A549 (cell line): Measurements from ENCODE around the gene PFDN5. TPM values are rescaled to one million over a fixed set of nuclear protein-coding genes. Genes with fewer than 3 reads are reported as not detected.
A peak's percentile ranks its signal among the peaks of the same experiment; 100 is the strongest.

Experiments
- ATAC-seq, 2 experiments: fragments of 200-7000 bp in 1 of 2; fragments of >200 bp in 1 of 2; cut with Nextera tagmentation in 1 of 2; cut with Tn5 transposase in 1 of 2; 3 replicates each; pipeline versions ENCODE4 v1.8.0 to v1.9.1; 2018 to 2020; ENCODE audit warnings: mild to moderate bottlenecking in 1 of 2, moderate library complexity in 1 of 2
- CTCF ChIA-PET: fragments of 300-600 bp; sonication (Branson Sonifier 250); formaldehyde crosslinking; extraction: SDS; loops from one replicate; lab custom pipeline; 2021; ENCODE audit warnings: antibody characterized with exemption, inconsistent platforms; lab: Yijun Ruan, JAX
- POLR2A ChIA-PET: fragments of 350-600 bp; formaldehyde crosslinking; extraction: SDS; loops from one replicate; lab custom pipeline; 2021; ENCODE audit warnings: antibody characterized with exemption, inconsistent platforms; lab: Yijun Ruan, JAX
- DNase-seq, 2 experiments: peaks; one replicate each; pipeline versions ENCODE4 v3.0.0 to v3.0.0-alpha.2; 2011 to 2016; ENCODE audit warnings: low read depth in 1 of 2, low spot score in 1 of 2
- FAIRE-seq: peaks from 2 replicates; lab custom pipeline; 2011; peaks lifted over from hg19 to GRCh38; lab: Jason Lieb, UNC
- H3K27ac ChIP-seq, 2 experiments: fragments of >200 bp; sonication (Bioruptor Twin); formaldehyde crosslinking; 3 replicates each; pipeline ENCODE4 v1.5.1; 2016 to 2017
- H3K4me1 ChIP-seq: fragments of >200 bp; sonication (Bioruptor Twin); formaldehyde crosslinking; 3 replicates; pipeline ENCODE4 v1.6.1; 2016
- H3K4me2 ChIP-seq: fragments of >200 bp; sonication (Bioruptor Twin); formaldehyde crosslinking; 3 replicates; pipeline ENCODE4 v1.6.1; 2016
- H3K4me3 ChIP-seq: fragments of >200 bp; sonication (Bioruptor Twin); formaldehyde crosslinking; 3 replicates; pipeline ENCODE4 v1.5.1; 2016
- H3K9me3 ChIP-seq: fragments of >200 bp; sonication (Bioruptor Twin); formaldehyde crosslinking; 3 replicates; pipeline ENCODE4 v1.6.1; 2016
- ATOH8 ChIP-seq: fragments of 250-450 bp; sonication (Bioruptor Pico); IDR thresholded peaks from 2 replicates; pipeline ENCODE4 v1.5.0; 2020; ENCODE audit warnings: low read depth, mild to moderate bottlenecking, moderate library complexity
- BCL3 ChIP-seq: fragments of >200 bp; sonication (Bioruptor Twin); formaldehyde crosslinking; IDR thresholded peaks from 3 replicates; pipeline ENCODE4 v1.6.1; 2016
- BHLHE40 ChIP-seq: IDR thresholded peaks from 2 replicates; pipeline ENCODE4 v1.6.1; 2012; ENCODE audit warnings: low read depth, low read length, inconsistent platforms
- CBX8 ChIP-seq: fragments of 200-600 bp; sonication (generic); IDR thresholded peaks from 2 replicates; pipeline ENCODE4 v1.6.1; 2016
- CEBPB ChIP-seq, 2 experiments: fragments of >200 bp in 1 of 2; sonication (Bioruptor Twin) in 1 of 2; formaldehyde crosslinking in 1 of 2; IDR thresholded peaks; 2 replicates each; pipeline ENCODE4 v1.6.1; 2012 to 2016
- E2F6 ChIP-seq: IDR thresholded peaks from 2 replicates; pipeline ENCODE4 v1.6.1; 2012; ENCODE audit warnings: low read depth, borderline replicate concordance
- ESRRA ChIP-seq: fragments of 150-350 bp; IDR thresholded peaks from 2 replicates; pipeline ENCODE4 v1.6.1; 2014; ENCODE audit warnings: mild to moderate bottlenecking, low read length, borderline replicate concordance
- FOSL2 ChIP-seq, 2 experiments: fragments of 450-650 bp in 1 of 2; fragments of >200 bp in 1 of 2; sonication (Bioruptor Twin) in 1 of 2; formaldehyde crosslinking; IDR thresholded peaks; 2 replicates each; pipeline versions ENCODE4 v1.5.0 to v1.6.1; 2016 to 2020; ENCODE audit warnings: mild to moderate bottlenecking in 1 of 2, moderate library complexity in 1 of 2
- FOXS1 ChIP-seq: fragments of 250-450 bp; sonication (Bioruptor Pico); IDR thresholded peaks from 2 replicates; pipeline ENCODE4 v1.5.0; 2020; ENCODE audit warnings: mild to moderate bottlenecking, moderate library complexity
- GATA3 ChIP-seq: IDR thresholded peaks from 2 replicates; pipeline ENCODE4 v1.6.1; 2012; ENCODE audit warnings: borderline replicate concordance
- HEYL ChIP-seq: fragments of 250-450 bp; sonication (Bioruptor Pico); IDR thresholded peaks from 2 replicates; pipeline ENCODE4 v1.8.0; 2021; ENCODE audit warnings: mild to moderate bottlenecking, moderate library complexity
- HOXB5 ChIP-seq: fragments of 250-450 bp; sonication (Bioruptor Pico); IDR thresholded peaks from 2 replicates; pipeline ENCODE4 v1.5.0; 2020; ENCODE audit warnings: mild to moderate bottlenecking, moderate library complexity
- JUNB ChIP-seq: fragments of >200 bp; sonication (Bioruptor Twin); formaldehyde crosslinking; IDR thresholded peaks from 2 replicates; pipeline ENCODE4 v1.6.1; 2016
- KDM1A ChIP-seq: fragments of 200-600 bp; sonication (generic); IDR thresholded peaks from 2 replicates; pipeline ENCODE4 v1.6.1; 2016; ENCODE audit warnings: low read depth, mild to moderate bottlenecking
- KDM5A ChIP-seq: fragments of 200-600 bp; sonication (generic); IDR thresholded peaks from 2 replicates; pipeline ENCODE4 v1.6.1; 2016; ENCODE audit warnings: antibody characterized with exemption, mild to moderate bottlenecking
- MAX ChIP-seq: IDR thresholded peaks from 2 replicates; pipeline ENCODE4 v1.6.1; 2012
- MYC ChIP-seq: IDR thresholded peaks from 2 replicates; pipeline ENCODE4 v1.6.1; 2012; ENCODE audit warnings: mild to moderate bottlenecking, inconsistent platforms, low read length, improper control_type of control experiment, borderline replicate concordance
- NFE2L2 ChIP-seq: fragments of 150-350 bp; conservative IDR thresholded peaks from 2 replicates; pipeline ENCODE4 v1.6.1; 2014; ENCODE audit warnings: low read length
- NPAS2 ChIP-seq: fragments of 250-450 bp; sonication (Bioruptor Pico); IDR thresholded peaks from 2 replicates; pipeline ENCODE4 v1.8.0; 2022; ENCODE audit warnings: mild to moderate bottlenecking, moderate library complexity, borderline replicate concordance
- NR3C1 ChIP-seq: fragments of >200 bp; sonication (Bioruptor Twin); formaldehyde crosslinking; IDR thresholded peaks from 3 replicates; pipeline ENCODE4 v1.6.1; 2017
- PHF8 ChIP-seq: fragments of 200-600 bp; sonication (generic); IDR thresholded peaks from 2 replicates; pipeline ENCODE4 v1.6.1; 2016; ENCODE audit warnings: low read depth, mild to moderate bottlenecking, antibody characterized with exemption, moderate library complexity, borderline replicate concordance
- RARB ChIP-seq: fragments of 250-450 bp; sonication (Bioruptor Pico); IDR thresholded peaks from 2 replicates; pipeline ENCODE4 v1.8.0; 2021; ENCODE audit warnings: mild to moderate bottlenecking, moderate library complexity
- RCOR1 ChIP-seq: fragments of 150-350 bp; IDR thresholded peaks from 2 replicates; pipeline ENCODE4 v1.6.1; 2014; ENCODE audit warnings: antibody characterized with exemption, low read length, low read depth
- RNF2 ChIP-seq: fragments of 200-600 bp; sonication (generic); IDR thresholded peaks from 2 replicates; pipeline ENCODE4 v1.6.1; 2016; ENCODE audit warnings: low read depth, mild to moderate bottlenecking, antibody characterized with exemption, moderate library complexity, borderline replicate concordance
- SMC3 ChIP-seq: fragments of >200 bp; sonication (Bioruptor Twin); formaldehyde crosslinking; IDR thresholded peaks from 3 replicates; pipeline ENCODE4 v1.6.1; 2018; ENCODE audit warnings: inconsistent platforms
- SREBF2 ChIP-seq: fragments of 450-650 bp; IDR thresholded peaks from 2 replicates; pipeline ENCODE4 v1.6.1; 2014; ENCODE audit warnings: mild to moderate bottlenecking, moderate library complexity
- ZFP36 ChIP-seq: fragments of 450-650 bp; IDR thresholded peaks from 2 replicates; pipeline ENCODE4 v1.6.1; 2014; ENCODE audit warnings: borderline replicate concordance; ENCODE audit not compliant: partially characterized antibody
- ZNF302 ChIP-seq: fragments of 250-450 bp; sonication (Bioruptor Pico); IDR thresholded peaks from 2 replicates; pipeline ENCODE4 v1.9.0; 2021; ENCODE audit warnings: inconsistent platforms, mild to moderate bottlenecking, moderate library complexity
- ZSCAN20 ChIP-seq: fragments of 250-450 bp; sonication (Bioruptor Pico); IDR thresholded peaks from 2 replicates; pipeline ENCODE4 v1.8.0; 2022; ENCODE audit warnings: mild to moderate bottlenecking, moderate library complexity
- WGBS: methylation state at CpG from one replicate; pipeline ENCODE4 v1.1.6; 2017; ENCODE audit errors: missing lambda C conversion rate; 5-methylcytosine and 5-hydroxymethylcytosine counted together
- polyA plus RNA-seq, 4 experiments: library from polyadenylated mRNA; depleted of rRNA in 3 of 4; stranded (reverse); fragments of >200 nt; fragmentation: RNase III in 1 of 4; extraction: RNeasy Plus Mini Kit Qiagen cat#74134 plus additional on column Dnase treatment in 1 of 4; gene quantifications; 2 replicates in 3 of 4; 3 replicates in 1 of 4; pipeline ENCODE4 v1.2.3, GENCODE V29; 2011 to 2017

Gene PFDN5
- polyA plus RNA-seq, 2 of the 4 experiments (the other 2 are of a cell fraction), result 685 to 729 TPM

GRCh38 chr12:53343449-53343848 is 48.1 kb downstream of the PFDN5 start (continued):
- TF ChIP-seq RARB (CRISPR knock-in tag) (no peak), PHF8 (no peak)

GRCh38 chr12:53343969-53344368 is 48.6 kb downstream of the PFDN5 start:
- ChIA-PET CTCF (interaction anchor here (0.8 to 20.8 kb wide), 12 partner anchors 10 to 165 kb away, joined by 3 to 638 read pairs (median 10); partner anchors contain the start of genes AAAS, AMHR2, SP7 and TARBP2), POLR2A (interaction anchor here (0.6 to 2.7 kb wide), 5 partner anchors 18 to 38 kb away, joined by 3 to 51 read pairs (median 17); partner anchors contain the start of genes AAAS and SP1)
- H3K4me3 ChIP-seq, result no peak overlapping the region; the same call in 2 of the 3 replicates
- peak overlapping the region in 1 of 2 experiments; percentile 93; a peak in 1 of 6 replicates for H3K27ac ChIP-seq
- no peaks in the 10 kb centered on the region for H3K9me3 ChIP-seq
- ATAC-seq, result no peak
- FAIRE-seq, result no peak
- TF ChIP-seq BHLHE40 (no peak), KDM1A (no peak), CEBPB (IDR thresholded peaks at IDR 0.05) (no peak), HOXB5 (CRISPR knock-in tag) (no peak), NPAS2 (CRISPR knock-in tag) (no peak), ZFP36 (no peak), RNF2 (no peak)
- peak overlapping the region; percentile 93 for H3K4me2 ChIP-seq
- no peak for DNase-seq
- 97% methylated on average over 4 of the region's 4 CpGs for WGBS
- H3K4me1 ChIP-seq, result peaks cover 9% of the 10 kb centered on the region; the same call in 2 of the 3 replicates

GRCh38 chr12:53344487-53344823 is 49.1 kb downstream of the PFDN5 start:
- TF ChIP-seq E2F6 (no peak), NR3C1 (no peak), CBX8 (no peak), HOXB5 (CRISPR knock-in tag) (no peak), MYC (no peak), SMC3 (no peak)
- Histone ChIP-seq H3K9me3 (no peaks in the 10 kb centered on the region), H3K4me1 (peaks cover 9% of the 10 kb centered on the region; the same call in 2 of the 3 replicates), H3K27ac (peak overlapping the region; percentile 81 to 93), H3K4me2 (peak overlapping the region; percentile 93), H3K4me3 (peak overlapping the region; percentile 64)
- POLR2A ChIA-PET, result interaction anchor here (0.6 to 2.7 kb wide), 15 partner anchors 10 to 156 kb away, joined by 3 to 51 read pairs (median 4); partner anchors contain the start of genes AAAS, PFDN5, PRR13 and SP1
- CTCF ChIA-PET, result interaction anchor here (0.6 to 20.8 kb wide), 34 partner anchors 9 to 169 kb away, joined by 3 to 638 read pairs (median 5); partner anchors contain the start of genes AAAS, AMHR2, PFDN5 and SP7
- FAIRE-seq (no peak), DNase-seq (no peak), ATAC-seq (peak in 1 of 2 experiments; percentile 52; a peak in 2 of 6 replicates)
- 43% methylated on average over 1 of the region's 19 CpGs for WGBS

GRCh38 chr12:53344824-53345485 is 49.6 kb downstream of the PFDN5 start:
- peaks cover 9% of the 10 kb centered on the region; the same call in 2 of the 3 replicates for H3K4me1 ChIP-seq
- FAIRE-seq (no peak), ATAC-seq (peak; percentile 87 to 88), DNase-seq (peak; percentile 68 to 76)
- ChIA-PET POLR2A (interaction anchor here (0.6 to 2.7 kb wide), 16 partner anchors 10 to 156 kb away, joined by 3 to 51 read pairs (median 4); partner anchors contain the start of genes AAAS, PFDN5, PRR13 and SP1), CTCF (interaction anchor here (0.6 to 20.8 kb wide), 37 partner anchors 9 to 168 kb away, joined by 3 to 638 read pairs (median 4); partner anchors contain the start of genes AAAS, AMHR2, PFDN5 and SP7)
- H3K27ac ChIP-seq, result peak overlapping the region; percentile 81 to 93
- peak overlapping the region; percentile 93 for H3K4me2 ChIP-seq
- 1% methylated on average over 17 of the region's 50 CpGs for WGBS
- H3K4me3 ChIP-seq, result peak overlapping the region; percentile 64
- H3K9me3 ChIP-seq, result no peaks in the 10 kb centered on the region
- TF ChIP-seq ZSCAN20 (CRISPR knock-in tag) (no peak), ZNF302 (CRISPR knock-in tag) (no peak), JUNB (no peak), HEYL (no peak), GATA3 (no peak), NFE2L2 (no peak), FOSL2 (IDR thresholded peaks at IDR 0.05) (no peak), FOSL2 (CRISPR knock-in tag; IDR thresholded peaks at IDR 0.05) (no peak), ATOH8 (no peak), RNF2 (no peak), PHF8 (no peak), BCL3 (no peak), ESRRA (no peak), KDM5A (no peak), RCOR1 (no peak), SREBF2 (no peak), MAX (peak; percentile 47), BHLHE40 (no peak), HOXB5 (CRISPR knock-in tag) (no peak), FOXS1 (CRISPR knock-in tag) (no peak)
